ENCODE measurements around the gene DND1.

- TF ChIP-seq EZH2phosphoT487 (IDR thresholded peaks at IDR 0.05; ENCODE audit: insufficient read depth, low read depth) (no peak), EZH2 (IDR thresholded peaks at IDR 0.05; ENCODE audit: insufficient read depth, poor library complexity, severe bottlenecking) (no peak)
Measured at GRCh38 chr5:140664359-140665119, 8.8 kb downstream of the DND1 start, which contains the start of gene WDR55.

All from GM23248 (cell line).